H9 (cell line): ENCODE data around the gene ERF. TPM values are rescaled to one million over a fixed set of nuclear protein-coding genes. Genes with fewer than 3 reads are reported as not detected.

ENCODE experiments used
- DNase-seq: peaks from one replicate; pipeline ENCODE4 v3.0.0-alpha.2; 2017
- H2AFZ ChIP-seq: one replicate; pipeline ENCODE4 v1.6.1; 2013; ENCODE audit warnings: mild to moderate bottlenecking, low read length, control low read depth, moderate library complexity
- H2AK5ac ChIP-seq: 2 replicates; pipeline ENCODE4 v1.6.1; 2013; ENCODE audit warnings: low read length, control low read depth, mixed read lengths; ENCODE audit not compliant: insufficient read length
- H2BK120ac ChIP-seq: one replicate; pipeline ENCODE4 v1.6.1; 2013; ENCODE audit warnings: low read depth, mild to moderate bottlenecking, low read length, control low read depth, inconsistent platforms; ENCODE audit not compliant: poor library complexity, severe bottlenecking
- H2BK12ac ChIP-seq: 2 replicates; pipeline ENCODE4 v1.6.1; 2013; ENCODE audit warnings: low read length, control low read depth, mixed read lengths, low read depth; ENCODE audit not compliant: insufficient read length
- H2BK15ac ChIP-seq: 2 replicates; pipeline ENCODE4 v1.6.1; 2013; ENCODE audit warnings: low read depth, low read length, control low read depth
- H2BK20ac ChIP-seq: one replicate; pipeline ENCODE4 v1.6.1; 2013; ENCODE audit warnings: low read depth, mild to moderate bottlenecking, low read length, control low read depth, inconsistent platforms; ENCODE audit not compliant: poor library complexity, severe bottlenecking
- H2BK5ac ChIP-seq: 2 replicates; pipeline ENCODE4 v1.6.1; 2013; ENCODE audit warnings: low read length, control low read depth, mixed read lengths; ENCODE audit not compliant: insufficient read length
- H3K14ac ChIP-seq: 2 replicates; pipeline ENCODE4 v1.6.1; 2013; ENCODE audit warnings: low read length, control low read depth; ENCODE audit not compliant: insufficient read depth
- H3K18ac ChIP-seq: 2 replicates; pipeline ENCODE4 v1.6.1; 2013; ENCODE audit warnings: low read depth, mild to moderate bottlenecking, mixed read lengths, low read length, control low read depth; ENCODE audit not compliant: insufficient read length
- H3K23ac ChIP-seq: 2 replicates; pipeline ENCODE4 v1.6.1; 2013; ENCODE audit warnings: low read length, control low read depth, mixed read lengths, low read depth; ENCODE audit not compliant: insufficient read length
- H3K23me2 ChIP-seq: 2 replicates; pipeline ENCODE4 v1.6.1; 2013; ENCODE audit warnings: low read depth, mild to moderate bottlenecking, mixed read lengths, low read length, control low read depth; ENCODE audit not compliant: insufficient read length, poor library complexity, severe bottlenecking
- H3K27ac ChIP-seq: 2 replicates; pipeline ENCODE4 v1.5.1; 2013; ENCODE audit warnings: low read length, control low read depth, mixed read lengths, low read depth; ENCODE audit not compliant: insufficient read length
- H3K27me3 ChIP-seq: 2 replicates; pipeline ENCODE4 v1.6.1; 2013; ENCODE audit warnings: low read length, control low read depth, inconsistent platforms; ENCODE audit not compliant: insufficient read depth
- H3K4ac ChIP-seq: 2 replicates; pipeline ENCODE4 v1.6.1; 2013; ENCODE audit warnings: low read depth, mild to moderate bottlenecking, control low read depth, inconsistent platforms, low read length, moderate library complexity
- H3K4me1 ChIP-seq: 2 replicates; pipeline ENCODE4 v1.6.1; 2013; ENCODE audit warnings: low read length, control low read depth, inconsistent platforms; ENCODE audit not compliant: insufficient read depth
- H3K4me2 ChIP-seq: 2 replicates; pipeline ENCODE4 v1.6.1; 2013; ENCODE audit warnings: low read length, control low read depth, mixed read lengths; ENCODE audit not compliant: insufficient read length, insufficient read depth
- H3K56ac ChIP-seq: 2 replicates; pipeline ENCODE4 v1.6.1; 2013; ENCODE audit warnings: low read depth, mild to moderate bottlenecking, mixed read lengths, low read length, control low read depth; ENCODE audit not compliant: insufficient read length
- H3K79me1 ChIP-seq: 2 replicates; pipeline ENCODE4 v1.6.1; 2013; ENCODE audit warnings: low read depth, mild to moderate bottlenecking, moderate library complexity, low read length, control low read depth, inconsistent platforms; ENCODE audit not compliant: insufficient read depth, poor library complexity, severe bottlenecking
- H3K79me2 ChIP-seq: 2 replicates; pipeline ENCODE4 v1.6.1; 2013; ENCODE audit warnings: low read length, control low read depth, inconsistent platforms; ENCODE audit not compliant: insufficient read depth
- H3K9ac ChIP-seq: 2 replicates; pipeline ENCODE4 v1.6.1; 2013; ENCODE audit warnings: low read length, control low read depth, mixed read lengths; ENCODE audit not compliant: insufficient read length; ENCODE audit errors: extremely low read depth
- H3K9me3 ChIP-seq: one replicate; pipeline ENCODE4 v1.6.1; 2013; ENCODE audit warnings: low read depth, low read length, inconsistent platforms; ENCODE audit not compliant: control insufficient read depth
- H3T11ph ChIP-seq: one replicate; pipeline ENCODE4 v1.6.1; 2013; ENCODE audit warnings: mild to moderate bottlenecking, low read length, control low read depth, inconsistent platforms
- H4K20me1 ChIP-seq: one replicate; pipeline ENCODE4 v1.6.1; 2013; ENCODE audit not compliant: control insufficient read depth, insufficient read length, insufficient read depth
- H4K5ac ChIP-seq: 2 replicates; pipeline ENCODE4 v1.6.1; 2013; ENCODE audit warnings: low read depth, mild to moderate bottlenecking, mixed read lengths, low read length, control low read depth; ENCODE audit not compliant: insufficient read length
- H4K8ac ChIP-seq: replicated peaks from 2 replicates; pipeline ENCODE4 v1.6.1; 2013; ENCODE audit warnings: low read length, control low read depth, mixed read lengths, low read depth; ENCODE audit not compliant: insufficient read length
- H4K91ac ChIP-seq: 2 replicates; pipeline ENCODE4 v1.6.1; 2013; ENCODE audit warnings: low read depth, mild to moderate bottlenecking, moderate library complexity, mixed read lengths, low read length, control low read depth; ENCODE audit not compliant: insufficient read length
- H3K27ac Mint-ChIP-seq, 3 experiments: 2 replicates in 2 of 3; 3 replicates in 1 of 3; pipeline ENCODE4 v1.8.0; 2020 to 2021; ENCODE audit warnings: mixed read lengths in 3 of 3, mild to moderate bottlenecking in 1 of 3, moderate library complexity in 1 of 3
- H3K27me3 Mint-ChIP-seq: 2 replicates; pipeline ENCODE4 v1.8.0; 2021; ENCODE audit warnings: low read depth, mild to moderate bottlenecking, moderate library complexity, mixed read lengths
- H3K36me3 Mint-ChIP-seq, 3 experiments: 2 replicates in 2 of 3; 3 replicates in 1 of 3; pipeline ENCODE4 v1.8.0; 2020 to 2021; ENCODE audit warnings: low read depth in 3 of 3, mixed read lengths in 3 of 3; ENCODE audit not compliant: insufficient read depth in 1 of 3
- H3K4me1 Mint-ChIP-seq, 2 experiments: 2 replicates each; pipeline ENCODE4 v1.8.0; 2020; ENCODE audit warnings: mixed read lengths in 2 of 2
- H3K4me3 Mint-ChIP-seq, 2 experiments: 2 replicates in 1 of 2; 3 replicates in 1 of 2; pipeline ENCODE4 v1.8.0; 2020 to 2021; ENCODE audit warnings: mild to moderate bottlenecking in 2 of 2, mixed read lengths in 2 of 2, moderate library complexity in 1 of 2
- H3K9me3 Mint-ChIP-seq, 2 experiments: 2 replicates in 1 of 2; 3 replicates in 1 of 2; pipeline ENCODE4 v1.8.0; 2020; ENCODE audit warnings: mild to moderate bottlenecking in 2 of 2, mixed read lengths in 2 of 2, moderate library complexity in 1 of 2
- WGBS: extraction: QIAGEN DNeasy Blood & Tissue Kit; methylation state at CpG from one replicate; pipeline ENCODE4 v1.1.7; 2013; ENCODE audit warnings: missing lambda C conversion rate, low lambda C conversion rate, mixed read lengths; ENCODE audit not compliant: insufficient read length; ENCODE audit errors: extremely low coverage; 5-methylcytosine and 5-hydroxymethylcytosine counted together
- total RNA-seq: library from RNA; stranded (reverse); gene quantifications from 2 replicates; pipeline ENCODE4 v1.2.1, GENCODE V29; 2021
- TF ChIP-seq, protein P1 (sequence below): fragments of 200-600 bp; sonication (generic); conservative IDR thresholded peaks from 3 replicates; pipeline ENCODE4 v1.8.0; 2021; ENCODE audit warnings: antibody characterized with exemption, mild to moderate bottlenecking

ERF gene
- total RNA-seq, 1 experiment from 2014 or later = 126 TPM

DNA sequence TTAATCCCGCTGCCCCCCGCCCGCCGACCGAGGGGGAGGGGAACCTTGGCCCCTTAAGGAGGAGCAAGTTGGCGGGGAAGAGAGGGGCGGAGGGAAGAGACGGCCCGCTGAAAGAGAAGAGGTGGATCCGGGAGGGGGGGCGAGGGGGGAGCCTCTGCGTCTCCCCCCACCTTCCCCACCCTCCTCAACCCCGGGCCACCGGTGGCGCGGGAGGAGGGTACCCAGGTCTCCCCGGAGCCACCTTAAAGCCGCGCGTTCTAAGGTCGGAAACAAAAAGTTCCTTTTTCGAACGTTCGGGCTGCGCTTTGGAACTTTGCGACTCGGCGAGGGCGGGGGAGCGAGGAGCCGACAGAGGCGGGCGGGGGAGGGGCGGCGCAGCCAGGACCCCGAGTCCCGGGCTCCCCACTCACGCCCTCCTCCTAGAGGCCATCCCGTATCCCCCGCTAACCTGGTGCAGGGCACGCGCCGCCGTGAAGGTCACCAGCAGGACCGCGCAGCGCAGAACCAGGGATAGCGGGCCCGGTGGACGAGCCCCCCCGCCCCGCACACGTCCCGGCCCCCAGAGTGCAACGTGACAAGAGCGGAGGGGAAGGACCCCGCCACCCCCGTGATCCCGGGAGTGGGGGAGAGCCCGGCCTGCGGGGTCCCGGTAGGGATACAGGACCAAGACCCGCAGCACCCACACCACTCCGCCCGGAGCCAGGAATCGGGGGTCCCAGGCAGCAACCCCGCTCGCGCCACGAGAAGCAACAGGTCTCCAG, 659 bp downstream of the ERF start:
- H3K56ac ChIP-seq = no peak overlapping the region
- TF ChIP-seq, protein P1, sequence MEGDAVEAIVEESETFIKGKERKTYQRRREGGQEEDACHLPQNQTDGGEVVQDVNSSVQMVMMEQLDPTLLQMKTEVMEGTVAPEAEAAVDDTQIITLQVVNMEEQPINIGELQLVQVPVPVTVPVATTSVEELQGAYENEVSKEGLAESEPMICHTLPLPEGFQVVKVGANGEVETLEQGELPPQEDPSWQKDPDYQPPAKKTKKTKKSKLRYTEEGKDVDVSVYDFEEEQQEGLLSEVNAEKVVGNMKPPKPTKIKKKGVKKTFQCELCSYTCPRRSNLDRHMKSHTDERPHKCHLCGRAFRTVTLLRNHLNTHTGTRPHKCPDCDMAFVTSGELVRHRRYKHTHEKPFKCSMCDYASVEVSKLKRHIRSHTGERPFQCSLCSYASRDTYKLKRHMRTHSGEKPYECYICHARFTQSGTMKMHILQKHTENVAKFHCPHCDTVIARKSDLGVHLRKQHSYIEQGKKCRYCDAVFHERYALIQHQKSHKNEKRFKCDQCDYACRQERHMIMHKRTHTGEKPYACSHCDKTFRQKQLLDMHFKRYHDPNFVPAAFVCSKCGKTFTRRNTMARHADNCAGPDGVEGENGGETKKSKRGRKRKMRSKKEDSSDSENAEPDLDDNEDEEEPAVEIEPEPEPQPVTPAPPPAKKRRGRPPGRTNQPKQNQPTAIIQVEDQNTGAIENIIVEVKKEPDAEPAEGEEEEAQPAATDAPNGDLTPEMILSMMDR = peak; percentile 25; the same call in 1 of the 3 replicates
- no peak overlapping the region for H2BK15ac ChIP-seq
- H2AFZ ChIP-seq = no peak overlapping the region
- H3K4ac ChIP-seq = no peak overlapping the region; the same call in 1 of the 2 replicates
- Mint-ChIP-seq H3K4me3 (peak overlapping the region; percentile 76 to 81), H3K27ac (peak overlapping the region in 1 of 3 experiments; percentile 28; a peak in 1 of 7 replicates), H3K9me3 (no peaks in the 10 kb centered on the region), H3K36me3 (peaks cover 5 to 15% (median 11%) of the 10 kb centered on the region in 3 experiments; a peak in 6 of 7 replicates), H3K27me3 (peaks cover 19% of the 10 kb centered on the region), H3K4me1 (peaks cover 22 to 40% of the 10 kb centered on the region in 2 experiments)
- H3K23me2 ChIP-seq = peaks cover 14% of the 10 kb centered on the region
- peaks cover 5% of the 10 kb centered on the region; the same call in 1 of the 2 replicates for H3K79me2 ChIP-seq
- no peaks in the 10 kb centered on the region for H3K27me3 ChIP-seq
- no peak overlapping the region for H2BK5ac ChIP-seq
- no peak overlapping the region for H2AK5ac ChIP-seq
- no peak overlapping the region for H2BK12ac ChIP-seq
- H3K27ac ChIP-seq = no peak overlapping the region
- H3K9me3 ChIP-seq = no peaks in the 10 kb centered on the region
- peak; percentile 72 for DNase-seq
- no peaks in the 10 kb centered on the region for H4K20me1 ChIP-seq
- peak overlapping the region; percentile 88 for H3K18ac ChIP-seq
- no peak overlapping the region for H3T11ph ChIP-seq
- H3K79me1 ChIP-seq = no peaks in the 10 kb centered on the region
- H4K5ac ChIP-seq = no peak overlapping the region
- WGBS = no CpG with 5 or more reads among the region's 70 CpGs
- H3K4me2 ChIP-seq = peak overlapping the region; percentile 32
- H3K9ac ChIP-seq = peak overlapping the region; percentile 70
- no peak overlapping the region for H4K91ac ChIP-seq
- H4K8ac ChIP-seq = no peak overlapping the region
- H2BK120ac ChIP-seq = no peak overlapping the region
- H3K14ac ChIP-seq = peak overlapping the region; percentile 96
- H3K4me1 ChIP-seq = peaks cover 6% of the 10 kb centered on the region; the same call in 1 of the 2 replicates
- H2BK20ac ChIP-seq = no peak overlapping the region
- no peak overlapping the region for H3K23ac ChIP-seq
